OCI-LY3 (cell line): ENCODE measurements around the gene WASF2.

Experiments
- H2AFZ ChIP-seq: fragments of 200-600, 300-600 bp; shearing (Covaris generic); 2 replicates; pipeline ENCODE4 v1.6.0; 2014; ENCODE audit warnings: antibody characterized with exemption, low read depth, low read length
- H3K27ac ChIP-seq: fragments of 200-600, 300-600 bp; sonication (generic); 2 replicates; pipeline ENCODE4 v1.5.1; 2014; ENCODE audit warnings: mild to moderate bottlenecking, low read length, moderate library complexity, mixed read lengths
- H3K27me3 ChIP-seq: fragments of 200-600, 300-600 bp; sonication (generic); 2 replicates; pipeline ENCODE4 v1.6.1; 2014; ENCODE audit warnings: low read depth, low read length, mixed read lengths
- H3K36me3 ChIP-seq: fragments of 200-600, 300-600 bp; sonication (generic); replicated peaks from 2 replicates; pipeline ENCODE3; 2014; ENCODE audit warnings: low read depth, low read length, mixed read lengths
- H3K4me1 ChIP-seq: fragments of 300-600, 200-600 bp; sonication (generic); 2 replicates; pipeline ENCODE4 v1.6.1; 2014; ENCODE audit warnings: low read length, mixed read lengths
- H3K4me2 ChIP-seq: fragments of 200-600, 300-600 bp; sonication (generic); 2 replicates; pipeline ENCODE4 v1.6.1; 2014; ENCODE audit warnings: low read length, mixed read lengths
- H3K4me3 ChIP-seq: fragments of 300-600, 200-600 bp; sonication (generic); 2 replicates; pipeline ENCODE4 v1.5.1; 2014; ENCODE audit warnings: antibody characterized with exemption, mild to moderate bottlenecking, low read length, moderate library complexity
- H3K79me2 ChIP-seq: fragments of 300-600, 200-600 bp; shearing (Covaris generic); 2 replicates; pipeline ENCODE4 v1.6.1; 2014; ENCODE audit warnings: mild to moderate bottlenecking, low read length, mixed read lengths
- H3K9ac ChIP-seq: fragments of 300-600, 200-600 bp; shearing (Covaris generic); 2 replicates; pipeline ENCODE4 v1.6.0; 2014; ENCODE audit warnings: mild to moderate bottlenecking, low read length, moderate library complexity
- H3K9me3 ChIP-seq: fragments of 200-600, 300-600 bp; shearing (Covaris generic); 2 replicates; pipeline ENCODE4 v1.6.1; 2014; ENCODE audit warnings: low read length, mixed read lengths; ENCODE audit not compliant: insufficient read depth
- H4K20me1 ChIP-seq: fragments of 200-600, 300-600 bp; sonication (generic); 2 replicates; pipeline ENCODE4 v1.6.1; 2016; ENCODE audit warnings: low read length, mixed read lengths; ENCODE audit not compliant: insufficient read depth
- CTCF ChIP-seq: fragments of 200-600, 300-600 bp; sonication (generic); IDR thresholded peaks from 2 replicates; pipeline ENCODE4 v1.5.1; 2014; ENCODE audit warnings: antibody characterized with exemption, low read length, low read depth
- EZH2phosphoT487 ChIP-seq: fragments of 200-600 bp; shearing (Covaris generic); IDR thresholded peaks from 2 replicates; pipeline ENCODE4 v1.6.1; 2018; ENCODE audit warnings: antibody characterized with exemption, mixed run types, low read depth

WASF2 gene

GRCh38 chr1:27364696-27365371 lies 125.1 kb downstream of the WASF2 start:
- Histone ChIP-seq H3K27ac (no peak overlapping the region), H3K9ac (peak overlapping the region; percentile 28; the same call in 1 of the 2 replicates), H4K20me1 (no peaks in the 10 kb centered on the region), H3K27me3 (peaks cover 2% of the 10 kb centered on the region; the same call in 1 of the 2 replicates), H3K4me3 (peak overlapping the region; percentile 96), H3K79me2 (no peaks in the 10 kb centered on the region), H3K4me2 (peak overlapping the region; percentile 96), H3K36me3 (no peaks in the 10 kb centered on the region), H3K9me3 (no peaks in the 10 kb centered on the region), H3K4me1 (peaks cover 23% of the 10 kb centered on the region), H2AFZ (peak overlapping the region; percentile 56; the same call in 1 of the 2 replicates)
- no peak for TF ChIP-seq CTCF
- TF ChIP-seq EZH2phosphoT487: no peak

DNA sequence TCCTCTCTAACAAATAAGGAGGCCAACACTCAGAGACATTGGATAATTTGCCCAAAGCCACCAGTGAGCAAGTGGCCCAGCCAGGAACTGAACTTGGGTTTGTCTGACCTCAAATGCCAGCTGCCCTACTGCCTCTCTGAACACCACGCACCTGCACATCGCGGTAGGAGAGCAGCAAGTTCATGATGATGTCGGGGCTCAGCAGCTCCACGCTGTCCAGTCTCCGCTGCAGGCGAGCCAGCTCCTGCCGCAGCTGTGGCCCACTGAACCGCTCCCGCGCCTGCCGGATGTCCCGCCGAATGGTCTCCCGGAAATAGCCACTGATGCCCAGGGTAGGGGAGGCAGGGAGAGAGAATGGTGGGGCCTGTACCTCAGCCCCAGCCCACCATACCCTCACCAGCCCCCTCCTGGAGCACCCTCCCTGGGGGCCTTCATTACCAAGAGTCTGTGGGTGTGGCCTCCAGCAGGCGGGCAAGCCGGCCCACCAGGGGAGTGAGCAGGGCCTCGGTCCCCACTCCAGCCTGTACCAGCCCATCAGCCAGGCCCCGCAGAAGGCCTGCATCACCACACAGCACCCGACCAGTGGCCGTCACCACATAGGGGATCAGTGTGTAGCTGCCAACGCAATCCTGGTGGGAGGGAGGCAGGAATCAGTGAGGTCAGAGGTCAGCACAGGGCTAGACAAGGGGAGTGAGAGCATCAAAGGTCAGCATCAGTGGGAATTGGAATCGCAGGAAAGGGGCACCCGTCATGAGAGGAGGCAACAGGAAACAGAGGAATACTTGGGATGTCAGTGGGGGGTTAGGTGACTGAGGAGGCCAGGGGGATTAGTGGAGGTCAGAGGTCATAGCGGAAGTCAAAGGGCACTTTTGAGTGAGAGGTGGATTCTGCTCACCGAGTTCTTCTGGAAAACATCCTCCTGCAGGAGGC lies 125.9 kb downstream of the WASF2 start:
- no peak overlapping the region for H2AFZ ChIP-seq
- no peaks in the 10 kb centered on the region for H4K20me1 ChIP-seq
- no peaks in the 10 kb centered on the region for H3K9me3 ChIP-seq
- H3K27ac ChIP-seq: no peak overlapping the region
- peaks cover 18% of the 10 kb centered on the region for H3K4me1 ChIP-seq
- no peak overlapping the region for H3K9ac ChIP-seq
- H3K36me3 ChIP-seq: no peaks in the 10 kb centered on the region
- no peaks in the 10 kb centered on the region for H3K79me2 ChIP-seq
- H3K4me3 ChIP-seq: no peak overlapping the region
- TF ChIP-seq CTCF: no peak
- TF ChIP-seq EZH2phosphoT487: no peak
- no peak overlapping the region for H3K4me2 ChIP-seq
- peaks cover 6% of the 10 kb centered on the region; the same call in 1 of the 2 replicates for H3K27me3 ChIP-seq

DNA sequence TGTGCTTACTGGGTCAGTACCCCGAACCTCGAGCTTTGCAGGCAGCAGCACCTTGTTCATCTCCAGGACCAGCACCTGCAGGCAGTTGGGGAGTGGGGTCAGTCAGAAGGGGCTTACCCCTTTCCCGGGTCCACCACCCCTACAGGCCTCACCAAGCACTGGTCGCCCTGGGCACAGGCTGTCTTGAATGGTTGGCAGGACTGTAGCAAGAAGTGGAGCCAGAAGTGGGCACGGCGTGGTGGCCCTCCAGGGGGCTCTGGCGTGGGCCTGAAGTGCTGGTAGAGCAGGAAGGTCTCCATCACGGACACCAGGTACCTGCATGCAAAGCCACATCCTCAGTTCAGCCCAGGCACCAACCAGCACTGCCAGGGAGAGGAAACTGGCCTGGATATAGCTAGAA lies 128.4 kb downstream of the WASF2 start:
- Histone ChIP-seq H2AFZ (no peak overlapping the region), H4K20me1 (no peaks in the 10 kb centered on the region), H3K4me3 (no peak overlapping the region), H3K27me3 (peaks cover 6% of the 10 kb centered on the region; the same call in 1 of the 2 replicates), H3K79me2 (no peaks in the 10 kb centered on the region), H3K9ac (no peak overlapping the region), H3K4me1 (peaks cover 24% of the 10 kb centered on the region), H3K27ac (no peak overlapping the region), H3K36me3 (no peaks in the 10 kb centered on the region), H3K4me2 (no peak overlapping the region), H3K9me3 (no peaks in the 10 kb centered on the region)
- TF ChIP-seq CTCF (no peak), EZH2phosphoT487 (no peak)

GRCh38 chr1:27361044-27361402 lies 128.9 kb downstream of the WASF2 start:
- no peak for TF ChIP-seq EZH2phosphoT487
- TF ChIP-seq CTCF: no peak
- H3K4me3 ChIP-seq: no peak overlapping the region; the same call in 1 of the 2 replicates

More at GRCh38 chr1:27361044-27361402, 128.9 kb downstream of the WASF2 start:
- Histone ChIP-seq H3K79me2 (no peaks in the 10 kb centered on the region), H3K27ac (no peak overlapping the region), H3K4me2 (peak overlapping the region; percentile 91; the same call in 1 of the 2 replicates), H3K9ac (no peak overlapping the region), H2AFZ (no peak overlapping the region), H3K27me3 (peaks cover 6% of the 10 kb centered on the region; the same call in 1 of the 2 replicates), H3K4me1 (peaks cover 29% of the 10 kb centered on the region), H4K20me1 (no peaks in the 10 kb centered on the region), H3K9me3 (no peaks in the 10 kb centered on the region), H3K36me3 (no peaks in the 10 kb centered on the region)
